HEK293 (cell line): ENCODE results near the gene B3GNT3.

Experiments
- GLIS2 ChIP-seq: fragments of 450-650 bp; formaldehyde crosslinking; IDR thresholded peaks from 2 replicates; pipeline ENCODE4 v1.5.1; 2016; ENCODE audit warnings: missing biosample characterization, missing genetic modification characterization
- OVOL3 ChIP-seq: fragments of 450-650 bp; formaldehyde crosslinking; IDR thresholded peaks from 2 replicates; pipeline ENCODE4 v1.5.1; 2016; ENCODE audit warnings: missing biosample characterization, missing genetic modification characterization
- PATZ1 ChIP-seq: fragments of 450-650 bp; formaldehyde crosslinking; IDR thresholded peaks from 2 replicates; pipeline ENCODE4 v1.5.1; 2016; ENCODE audit warnings: missing biosample characterization, missing genetic modification characterization
- ZBTB21 ChIP-seq: fragments of 450-650 bp; formaldehyde crosslinking; IDR thresholded peaks from 2 replicates; pipeline ENCODE4 v1.5.1; 2017; ENCODE audit warnings: missing biosample characterization, missing genetic modification characterization
- ZBTB26 ChIP-seq: fragments of 450-650 bp; formaldehyde crosslinking; optimal IDR thresholded peaks from 2 replicates; pipeline ENCODE3; 2016; ENCODE audit warnings: missing biosample characterization, mild to moderate bottlenecking, missing genetic modification characterization
- ZBTB6 ChIP-seq: fragments of 450-650 bp; formaldehyde crosslinking; IDR thresholded peaks from 2 replicates; pipeline ENCODE4 v1.5.1; 2017; ENCODE audit warnings: missing biosample characterization, missing genetic modification characterization
- ZBTB8A ChIP-seq: fragments of 450-650 bp; formaldehyde crosslinking; IDR thresholded peaks from 2 replicates; pipeline ENCODE4 v1.5.1; 2016; ENCODE audit warnings: missing biosample characterization, missing genetic modification characterization
- ZNF140 ChIP-seq: fragments of 450-650 bp; formaldehyde crosslinking; IDR thresholded peaks from 2 replicates; pipeline ENCODE4 v1.5.1; 2016; ENCODE audit warnings: missing biosample characterization, missing genetic modification characterization
- ZNF221 ChIP-seq: fragments of 450-650 bp; formaldehyde crosslinking; IDR thresholded peaks from 2 replicates; pipeline ENCODE4 v1.5.1; 2017; ENCODE audit warnings: missing biosample characterization, missing genetic modification characterization, borderline replicate concordance
- ZNF350 ChIP-seq: fragments of 450-650 bp; formaldehyde crosslinking; IDR thresholded peaks from 2 replicates; pipeline ENCODE4 v1.5.0; 2017; ENCODE audit warnings: missing biosample characterization, mild to moderate bottlenecking, missing genetic modification characterization
- ZNF518A ChIP-seq: fragments of 450-650 bp; formaldehyde crosslinking; conservative IDR thresholded peaks from 2 replicates; pipeline ENCODE4 v1.5.1; 2016; ENCODE audit warnings: low read depth, missing biosample characterization, missing genetic modification characterization
- ZNF585B ChIP-seq: fragments of 450-650 bp; formaldehyde crosslinking; IDR thresholded peaks from 2 replicates; pipeline ENCODE4 v1.5.1; 2016; ENCODE audit warnings: missing biosample characterization, missing genetic modification characterization
- ZNF610 ChIP-seq: fragments of 450-650 bp; formaldehyde crosslinking; IDR thresholded peaks from 2 replicates; pipeline ENCODE4 v1.5.1; 2016; ENCODE audit warnings: missing biosample characterization, missing genetic modification characterization, borderline replicate concordance
- ZNF623 ChIP-seq: fragments of 450-650 bp; formaldehyde crosslinking; IDR thresholded peaks from 2 replicates; pipeline ENCODE4 v1.5.1; 2016; ENCODE audit warnings: missing biosample characterization, missing genetic modification characterization
- ZNF629 ChIP-seq: fragments of 450-650 bp; formaldehyde crosslinking; IDR thresholded peaks from 2 replicates; pipeline ENCODE4 v1.5.1; 2017; ENCODE audit warnings: missing biosample characterization, missing genetic modification characterization
- ZNF692 ChIP-seq: fragments of 450-650 bp; formaldehyde crosslinking; IDR thresholded peaks from 2 replicates; pipeline ENCODE4 v1.5.1; 2016; ENCODE audit warnings: missing biosample characterization, missing genetic modification characterization
- ZNF701 ChIP-seq: fragments of 450-650 bp; formaldehyde crosslinking; IDR thresholded peaks from 2 replicates; pipeline ENCODE4 v1.5.1; 2016; ENCODE audit warnings: missing biosample characterization, missing genetic modification characterization
- ZNF768 ChIP-seq: fragments of 450-650 bp; formaldehyde crosslinking; IDR thresholded peaks from 2 replicates; pipeline ENCODE4 v1.5.1; 2018; ENCODE audit warnings: missing biosample characterization, mild to moderate bottlenecking, missing genetic modification characterization
- ZNF830 ChIP-seq: fragments of 450-650 bp; IDR thresholded peaks from 2 replicates; pipeline ENCODE4 v1.5.0; 2018; ENCODE audit warnings: missing biosample characterization, missing genetic modification characterization, low read depth, mild to moderate bottlenecking, moderate library complexity
- ZSCAN23 ChIP-seq: fragments of 450-650 bp; formaldehyde crosslinking; IDR thresholded peaks from 2 replicates; pipeline ENCODE4 v1.5.1; 2016; ENCODE audit warnings: missing biosample characterization, missing genetic modification characterization
- TF ChIP-seq, protein P1 (sequence below): fragments of 450-650 bp; formaldehyde crosslinking; IDR thresholded peaks from 2 replicates; pipeline ENCODE4 v1.5.1; 2017; ENCODE audit warnings: missing biosample characterization, missing genetic modification characterization

The B3GNT3 gene

DNA sequence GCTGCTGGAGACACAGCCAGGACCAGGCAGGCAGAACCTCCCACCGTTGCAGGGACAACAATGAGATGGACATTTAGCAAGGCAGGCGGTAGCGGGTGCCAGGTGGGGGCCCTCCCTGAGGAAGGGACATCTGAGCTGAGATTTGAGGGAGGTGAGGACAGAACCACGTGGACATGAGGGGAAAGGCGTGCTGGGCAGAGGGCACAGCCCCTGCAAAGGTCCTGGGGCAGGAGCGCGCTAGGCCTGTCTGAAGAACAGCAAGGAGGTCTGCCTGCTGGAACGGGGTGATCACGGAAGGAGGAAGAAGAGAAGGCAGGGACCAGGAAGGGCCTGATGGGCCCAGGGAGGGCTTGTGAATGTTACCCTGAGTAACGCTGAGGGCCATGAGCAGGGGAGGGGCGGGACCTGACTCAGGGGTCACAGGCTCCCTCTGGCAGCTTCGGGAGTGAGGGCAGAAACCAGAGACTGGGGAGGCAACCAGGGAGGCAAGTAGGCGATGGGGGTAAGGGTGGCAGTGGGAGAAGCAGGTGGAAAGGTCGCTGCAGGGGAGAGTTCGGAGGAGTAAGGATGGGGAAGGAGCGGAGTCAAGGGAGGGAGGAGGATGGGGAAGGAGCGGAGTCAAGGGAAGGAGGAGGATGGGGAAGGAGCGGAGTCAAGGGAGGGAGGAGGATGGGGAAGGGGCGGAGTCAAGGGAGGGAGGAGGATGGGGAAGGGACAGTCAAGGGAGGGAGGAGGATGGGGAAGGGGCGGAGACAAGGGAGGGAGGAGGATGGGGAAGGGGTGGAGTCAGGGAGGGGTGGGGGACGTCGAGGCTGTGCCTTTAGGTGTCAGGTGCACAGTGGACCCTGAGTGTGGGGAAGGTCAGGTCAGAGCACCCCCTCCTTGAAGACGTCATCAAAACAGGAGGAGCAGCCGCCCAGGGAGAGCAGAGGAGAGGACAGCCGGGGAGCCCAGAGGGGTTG lies 15.7 kb upstream of the B3GNT3 start (continued):
- no peak for TF ChIP-seq ZBTB6 (tag by site-specific recombination)
- TF ChIP-seq ZNF701 (tag by site-specific recombination), result no peak
- TF ChIP-seq PATZ1 (tag by site-specific recombination), result no peak; the same call in none of the 2 replicates
- TF ChIP-seq ZBTB8A (tag by site-specific recombination), result no peak
- no peak for TF ChIP-seq ZBTB26 (tag by site-specific recombination)
- no peak for TF ChIP-seq ZNF518A (tag by site-specific recombination)
- no peak for TF ChIP-seq ZNF140 (tag by site-specific recombination)
- TF ChIP-seq GLIS2 (tag by site-specific recombination), result peak; percentile 16; the same call in 1 of the 2 replicates
- TF ChIP-seq ZNF350 (tag by site-specific recombination), result no peak
- TF ChIP-seq ZNF610 (tag by site-specific recombination), result 0 out of 2 replicates have a peak, but pooled peaks have one; percentile 24
- TF ChIP-seq ZBTB21, result no peak
- TF ChIP-seq ZNF768 (tag by site-specific recombination), result no peak
- TF ChIP-seq OVOL3, result no peak
- TF ChIP-seq ZNF585B (tag by site-specific recombination), result no peak
- TF ChIP-seq ZNF692 (tag by site-specific recombination), result no peak
- TF ChIP-seq, protein P1, sequence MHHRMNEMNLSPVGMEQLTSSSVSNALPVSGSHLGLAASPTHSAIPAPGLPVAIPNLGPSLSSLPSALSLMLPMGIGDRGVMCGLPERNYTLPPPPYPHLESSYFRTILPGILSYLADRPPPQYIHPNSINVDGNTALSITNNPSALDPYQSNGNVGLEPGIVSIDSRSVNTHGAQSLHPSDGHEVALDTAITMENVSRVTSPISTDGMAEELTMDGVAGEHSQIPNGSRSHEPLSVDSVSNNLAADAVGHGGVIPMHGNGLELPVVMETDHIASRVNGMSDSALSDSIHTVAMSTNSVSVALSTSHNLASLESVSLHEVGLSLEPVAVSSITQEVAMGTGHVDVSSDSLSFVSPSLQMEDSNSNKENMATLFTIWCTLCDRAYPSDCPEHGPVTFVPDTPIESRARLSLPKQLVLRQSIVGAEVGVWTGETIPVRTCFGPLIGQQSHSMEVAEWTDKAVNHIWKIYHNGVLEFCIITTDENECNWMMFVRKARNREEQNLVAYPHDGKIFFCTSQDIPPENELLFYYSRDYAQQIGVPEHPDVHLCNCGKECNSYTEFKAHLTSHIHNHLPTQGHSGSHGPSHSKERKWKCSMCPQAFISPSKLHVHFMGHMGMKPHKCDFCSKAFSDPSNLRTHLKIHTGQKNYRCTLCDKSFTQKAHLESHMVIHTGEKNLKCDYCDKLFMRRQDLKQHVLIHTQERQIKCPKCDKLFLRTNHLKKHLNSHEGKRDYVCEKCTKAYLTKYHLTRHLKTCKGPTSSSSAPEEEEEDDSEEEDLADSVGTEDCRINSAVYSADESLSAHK, result no peak
- no peak for TF ChIP-seq ZNF830 (tag by site-specific recombination)
- TF ChIP-seq ZNF629, result peak; percentile 46
- TF ChIP-seq ZNF221, result no peak
- peak; percentile 98 for TF ChIP-seq ZNF623 (tag by site-specific recombination)
- no peak for TF ChIP-seq ZSCAN23 (tag by site-specific recombination)
- TF ChIP-seq, all 188 proteins: peak for 23
